IMR-90 (cell line): Measurements from ENCODE around the gene TRAK2. TPM values are rescaled to one million over a fixed set of nuclear protein-coding genes. Genes with fewer than 3 reads are reported as not detected.
A peak's percentile ranks its signal among the peaks of the same experiment; 100 is the strongest.

Experiments
- ATAC-seq: fragments of 200-7000 bp; cut with Tn5 transposase; 2 replicates; pipeline ENCODE4 v1.9.1; 2020; ENCODE audit warnings: low read depth, mild to moderate bottlenecking, moderate library complexity
- BruUV-seq: library from RNA; stranded (reverse); fragments of 400-500 nt; replicated peaks from 2 replicates; lab custom pipeline; 2021; lab: Mats Ljungman, UMichigan
- CTCF ChIA-PET: fragments of 300-600 bp; formaldehyde crosslinking; extraction: SDS; loops from one replicate; lab custom pipeline; 2021; ENCODE audit warnings: antibody characterized with exemption; lab: Yijun Ruan, JAX
- POLR2A ChIA-PET: fragments of 300-600 bp; sonication (Branson Sonifier 250); formaldehyde crosslinking; loops from one replicate; lab custom pipeline; 2022; ENCODE audit warnings: antibody characterized with exemption; ENCODE audit not compliant: unreplicated experiment; lab: Charles Lee
- DNase-seq: peaks from one replicate; pipeline ENCODE4 v3.0.0; 2013
- H2AFZ ChIP-seq: replicated peaks from 2 replicates; pipeline ENCODE3; 2013; ENCODE audit warnings: low read length, mild to moderate bottlenecking; ENCODE audit not compliant: poor library complexity
- H2AK5ac ChIP-seq: 2 replicates; pipeline ENCODE4 v1.6.1; 2013; ENCODE audit warnings: low read depth, low read length, inconsistent platforms
- H2AK9ac ChIP-seq: replicated peaks from 2 replicates; pipeline ENCODE3; 2013; ENCODE audit warnings: mild to moderate bottlenecking, low read depth, low read length, moderate library complexity; ENCODE audit not compliant: poor library complexity
- H2BK120ac ChIP-seq: 2 replicates; pipeline ENCODE4 v1.6.1; 2013; ENCODE audit warnings: low read depth, low read length, inconsistent platforms
- H2BK15ac ChIP-seq: 3 replicates; pipeline ENCODE4 v1.6.1; 2013; ENCODE audit warnings: low read depth, low read length, inconsistent platforms
- H2BK20ac ChIP-seq: 2 replicates; pipeline ENCODE4 v1.6.1; 2013; ENCODE audit warnings: low read depth, mild to moderate bottlenecking, inconsistent platforms, low read length, moderate library complexity
- H2BK5ac ChIP-seq: 2 replicates; pipeline ENCODE4 v1.6.1; 2013; ENCODE audit warnings: mild to moderate bottlenecking, low read depth, low read length, inconsistent platforms; ENCODE audit not compliant: poor library complexity, severe bottlenecking
- H3K14ac ChIP-seq: replicated peaks from 2 replicates; pipeline ENCODE4 v1.6.1; 2013; ENCODE audit warnings: low read depth, low read length, inconsistent platforms
- H3K18ac ChIP-seq: 2 replicates; pipeline ENCODE4 v1.6.1; 2013; ENCODE audit warnings: low read depth, low read length, control low read depth
- H3K23ac ChIP-seq: 2 replicates; pipeline ENCODE4 v1.6.1; 2013; ENCODE audit warnings: low read depth, low read length, inconsistent platforms
- H3K27ac ChIP-seq: 2 replicates; pipeline ENCODE4 v1.5.1; 2013; ENCODE audit warnings: mild to moderate bottlenecking, control low read depth, low read length; ENCODE audit not compliant: insufficient read depth
- H3K27me3 ChIP-seq: 2 replicates; pipeline ENCODE4 v1.6.1; 2013; ENCODE audit warnings: low read length; ENCODE audit not compliant: control insufficient read depth, insufficient read depth
- H3K36me3 ChIP-seq: 2 replicates; pipeline ENCODE4 v1.6.1; 2013; ENCODE audit warnings: low read length, mixed read lengths; ENCODE audit not compliant: control insufficient read depth, insufficient read depth
- H3K4ac ChIP-seq: 2 replicates; pipeline ENCODE4 v1.6.1; 2013; ENCODE audit warnings: low read depth, low read length, inconsistent platforms
- H3K4me1 ChIP-seq: 2 replicates; pipeline ENCODE4 v1.6.1; 2013; ENCODE audit warnings: low read length, mixed read lengths; ENCODE audit not compliant: control insufficient read depth, insufficient read depth
- H3K4me2 ChIP-seq: 2 replicates; pipeline ENCODE4 v1.6.1; 2013; ENCODE audit warnings: low read depth, mild to moderate bottlenecking, control low read depth, low read length, moderate library complexity
- H3K4me3 ChIP-seq: 2 replicates; pipeline ENCODE4 v1.5.1; 2013; ENCODE audit warnings: low read depth, mild to moderate bottlenecking, control low read depth, low read length, moderate library complexity; ENCODE audit not compliant: insufficient read depth
- H3K56ac ChIP-seq: 2 replicates; pipeline ENCODE4 v1.6.1; 2013; ENCODE audit warnings: low read length, inconsistent platforms; ENCODE audit not compliant: insufficient read depth; ENCODE audit errors: extremely low read depth
- H3K79me1 ChIP-seq, 2 experiments: 2 replicates each; pipeline ENCODE4 v1.6.1; 2013; ENCODE audit warnings: low read length in 2 of 2, inconsistent platforms in 1 of 2, low read depth in 1 of 2
- H3K9ac ChIP-seq: 2 replicates; pipeline ENCODE4 v1.6.1; 2013; ENCODE audit warnings: low read depth, low read length, control low read depth
- H3K9me1 ChIP-seq: 2 replicates; pipeline ENCODE4 v1.6.1; 2013; ENCODE audit warnings: low read length, inconsistent platforms; ENCODE audit not compliant: insufficient read depth
- H3K9me3 ChIP-seq: 2 replicates; pipeline ENCODE4 v1.6.1; 2013; ENCODE audit warnings: low read length; ENCODE audit not compliant: control insufficient read depth, insufficient read depth
- H4K20me1 ChIP-seq: 2 replicates; pipeline ENCODE4 v1.6.1; 2013; ENCODE audit warnings: low read length, inconsistent platforms; ENCODE audit not compliant: insufficient read depth
- H4K5ac ChIP-seq: 2 replicates; pipeline ENCODE4 v1.6.1; 2013; ENCODE audit warnings: mild to moderate bottlenecking, low read depth, low read length, control low read depth
- H4K8ac ChIP-seq, 2 experiments: 2 replicates each; pipeline ENCODE4 v1.6.1; 2013; ENCODE audit warnings: low read depth in 2 of 2, low read length in 2 of 2, control low read depth in 1 of 2, inconsistent platforms in 1 of 2
- H4K91ac ChIP-seq: 2 replicates; pipeline ENCODE4 v1.6.1; 2013; ENCODE audit warnings: low read depth, low read length, inconsistent platforms; ENCODE audit not compliant: insufficient read depth
- CEBPB ChIP-seq: IDR thresholded peaks from 2 replicates; pipeline ENCODE4 v1.6.1; 2012; ENCODE audit warnings: low read depth, low read length, improper control_type of control experiment
- CHD1 ChIP-seq: IDR thresholded peaks from 2 replicates; pipeline ENCODE4 v1.6.1; 2012; ENCODE audit warnings: low read depth, low read length, improper control_type of control experiment
- WGBS, 2 experiments: methylation state at CpG; one replicate each; pipeline versions ENCODE4 v1.1.5 to v1.1.7; 2013; ENCODE audit warnings: missing lambda C conversion rate in 2 of 2; ENCODE audit not compliant: insufficient read length in 1 of 2; ENCODE audit errors: extremely low coverage in 2 of 2; 5-methylcytosine and 5-hydroxymethylcytosine counted together
- dilution Hi-C: fragments of 300-500 bp; cut with HindIII; formaldehyde crosslinking; loops from one replicate; pipeline ENCODE4 v1.14.3; 2018; ENCODE audit warnings: low sequenced_read_pairs; ENCODE audit not compliant: unreplicated experiment
- in situ Hi-C: fragments of 300-500 bp; cut with MboI; formaldehyde crosslinking; loops from 3 replicates; pipeline ENCODE4 v1.14.3; 2019; ENCODE audit warnings: low sequenced_read_pairs, inconsistent platforms, mixed read lengths
- intact Hi-C: fragments of 100-400 bp; cut with micrococcal nuclease; formaldehyde crosslinking; loops from 2 replicates; pipeline ENCODE4 v1.10.0; 2022
- polyA plus RNA-seq, 3 experiments: library from polyadenylated mRNA; depleted of rRNA; stranded (reverse); fragments of >200 nt; gene quantifications; 2 replicates each; pipeline ENCODE4 v1.2.3, GENCODE V29; 2012; ENCODE audit warnings: low replicate concordance in 1 of 3
- total RNA-seq: library from RNA; depleted of rRNA; stranded (reverse); fragments of >200 nt; gene quantifications from 2 replicates; pipeline ENCODE4 v1.2.3, GENCODE V29; 2012

The TRAK2 gene
- total and polyA plus RNA-seq, 2 of the 4 experiments (the other 2 are of a cell fraction), result 13.1 to 65.4 TPM

DNA sequence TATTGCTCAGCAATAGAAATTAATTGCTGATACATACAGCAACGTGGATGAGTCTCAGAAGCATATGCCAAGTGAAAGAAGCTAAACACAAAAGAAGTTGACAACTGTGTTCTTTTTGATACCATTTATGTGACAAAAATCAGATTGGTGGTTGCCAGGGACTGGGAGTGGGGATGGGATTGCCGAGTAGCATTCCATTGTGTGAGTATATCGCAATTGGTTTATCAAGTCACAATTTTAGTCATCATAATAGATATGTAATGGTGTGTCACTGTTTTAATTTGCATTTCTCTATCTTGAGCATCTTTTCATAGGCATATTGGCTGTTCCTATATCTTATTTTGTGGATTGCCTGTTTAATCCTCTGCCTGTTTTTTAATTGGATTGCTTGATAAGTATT is 21.2 kb upstream of the TRAK2 start:
- Histone ChIP-seq H3K9ac (no peak overlapping the region), H3K56ac (no peak overlapping the region), H3K9me3 (no peaks in the 10 kb centered on the region), H3K27me3 (no peaks in the 10 kb centered on the region), H2AFZ (no peak overlapping the region), H4K8ac (no peak overlapping the region; a peak in 1 of 4 replicates), H4K91ac (no peak overlapping the region), H2BK120ac (no peak overlapping the region), H4K5ac (peak overlapping the region; percentile 68), H3K4me1 (peaks cover 9% of the 10 kb centered on the region), H2BK15ac (no peak overlapping the region), H3K79me1 (peaks cover 0 to 6% of the 10 kb centered on the region in 2 experiments; a peak in 1 of 4 replicates), H3K14ac (no peak overlapping the region), H2BK20ac (no peak overlapping the region), H2AK5ac (no peak overlapping the region), H2AK9ac (no peak overlapping the region), H2BK5ac (peak overlapping the region; percentile 31), H3K4me3 (no peak overlapping the region), H3K36me3 (peaks cover 6% of the 10 kb centered on the region; the same call in 1 of the 2 replicates), H4K20me1 (no peaks in the 10 kb centered on the region), H3K18ac (peak overlapping the region; percentile 21; the same call in 1 of the 2 replicates), H3K23ac (no peak overlapping the region), H3K9me1 (peaks cover 9% of the 10 kb centered on the region), H3K4ac (no peak overlapping the region), H3K4me2 (peak overlapping the region; percentile 58), H3K27ac (peak overlapping the region; percentile 75; the same call in 1 of the 2 replicates)
- ChIA-PET CTCF (no interaction called here), POLR2A (no interaction called here)
- BruUV-seq, result no TSS peak
- intact Hi-C loops, result loop anchor here (5.0 kb wide), 1 partner anchor 170 kb away; the partner anchor contains the start of gene TMEM237
- in situ Hi-C loops, result no loop called here
- TF ChIP-seq CHD1 (no peak), CEBPB (peak; percentile 55)
- 14% methylated on average over 1 of the region's 3 CpGs; no CpG with 5 or more reads in 1 of the 2 experiments for WGBS, 2 experiments
- ATAC-seq (peak; percentile 48), DNase-seq (peak; percentile 53)
- dilution Hi-C loops, result no loop called here
